ENCODE results near the gene SAMD5. TPM values are rescaled to one million over a fixed set of nuclear protein-coding genes. Genes with fewer than 3 reads are reported as not detected.

The SAMD5 gene
- total RNA-seq, 1 experiment from 2014 or later = 0.04 TPM

DNA sequence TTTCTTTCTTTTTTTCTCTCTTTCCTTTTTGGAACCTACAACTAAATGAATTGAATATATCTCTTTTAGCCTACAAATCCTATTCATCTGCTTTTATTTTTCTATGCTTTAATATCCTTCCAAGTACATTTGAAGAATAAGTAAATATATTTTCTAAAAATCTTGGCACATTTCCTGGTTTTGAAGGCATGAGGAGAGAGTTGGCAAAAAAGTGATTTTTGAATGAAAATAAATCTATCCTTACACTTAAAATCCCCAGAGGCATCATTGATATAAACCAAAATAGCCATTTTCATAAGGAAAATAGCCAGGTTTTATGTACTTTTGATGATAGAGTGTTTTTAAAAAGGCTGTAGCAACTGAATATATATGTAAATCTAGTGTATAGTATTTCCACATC lies 69.0 kb downstream of the SAMD5 start:
- H4K20me1 ChIP-seq (ENCODE audit: control insufficient read depth, insufficient read depth, insufficient read length) = no peaks in the 10 kb centered on the region
- no peak overlapping the region for H2AK5ac ChIP-seq (ENCODE audit: insufficient read length, low read length)
- H2BK15ac ChIP-seq (ENCODE audit: low read depth, low read length) = no peak overlapping the region
- no peak for DNase-seq
- Mint-ChIP-seq H3K27me3 (ENCODE audit: low read depth) (no peaks in the 10 kb centered on the region), H3K4me1 (no peaks in the 10 kb centered on the region), H3K9me3 (no peaks in the 10 kb centered on the region; a peak in 1 of 5 replicates), H3K36me3 (ENCODE audit: insufficient read depth in 1 of 3, low read depth in 3 of 3) (no peaks in the 10 kb centered on the region), H3K4me3 (no peak overlapping the region), H3K27ac (no peak overlapping the region)
- no peak overlapping the region for H2BK120ac ChIP-seq (ENCODE audit: low read depth, low read length, poor library complexity, severe bottlenecking)
- no peak overlapping the region for H4K8ac ChIP-seq (replicated peaks; ENCODE audit: insufficient read length, low read depth, low read length)
- H2BK5ac ChIP-seq (ENCODE audit: insufficient read length, low read length) = no peak overlapping the region
- no peak overlapping the region for H3K14ac ChIP-seq (ENCODE audit: insufficient read depth, low read length)
- H3K56ac ChIP-seq (ENCODE audit: insufficient read length, low read depth, low read length) = no peak overlapping the region
- H3K4me2 ChIP-seq (ENCODE audit: insufficient read depth, insufficient read length, low read length) = no peak overlapping the region
- no peak overlapping the region for H2BK12ac ChIP-seq (ENCODE audit: insufficient read length, low read depth, low read length)
- H3K4ac ChIP-seq (ENCODE audit: low read depth, low read length) = no peak overlapping the region
- no peak overlapping the region for H3K23ac ChIP-seq (ENCODE audit: insufficient read length, low read depth, low read length)
- H3K79me2 ChIP-seq (ENCODE audit: insufficient read depth, low read length) = no peaks in the 10 kb centered on the region
- H3K9me3 ChIP-seq (ENCODE audit: control insufficient read depth, low read depth, low read length) = no peaks in the 10 kb centered on the region
- no peak overlapping the region for H4K91ac ChIP-seq (ENCODE audit: insufficient read length, low read depth, low read length)
- H3K79me1 ChIP-seq (ENCODE audit: insufficient read depth, low read depth, low read length, poor library complexity, severe bottlenecking) = no peaks in the 10 kb centered on the region
- no peak overlapping the region for H4K5ac ChIP-seq (ENCODE audit: insufficient read length, low read depth, low read length)
- no peaks in the 10 kb centered on the region for H3K4me1 ChIP-seq (ENCODE audit: insufficient read depth, low read length)
- H2BK20ac ChIP-seq (ENCODE audit: low read depth, low read length, poor library complexity, severe bottlenecking) = no peak overlapping the region
- no peaks in the 10 kb centered on the region for H3K23me2 ChIP-seq (ENCODE audit: insufficient read length, low read depth, low read length, poor library complexity, severe bottlenecking)
- H3K18ac ChIP-seq (ENCODE audit: insufficient read length, low read depth, low read length) = no peak overlapping the region
- TF ChIP-seq, protein P1, sequence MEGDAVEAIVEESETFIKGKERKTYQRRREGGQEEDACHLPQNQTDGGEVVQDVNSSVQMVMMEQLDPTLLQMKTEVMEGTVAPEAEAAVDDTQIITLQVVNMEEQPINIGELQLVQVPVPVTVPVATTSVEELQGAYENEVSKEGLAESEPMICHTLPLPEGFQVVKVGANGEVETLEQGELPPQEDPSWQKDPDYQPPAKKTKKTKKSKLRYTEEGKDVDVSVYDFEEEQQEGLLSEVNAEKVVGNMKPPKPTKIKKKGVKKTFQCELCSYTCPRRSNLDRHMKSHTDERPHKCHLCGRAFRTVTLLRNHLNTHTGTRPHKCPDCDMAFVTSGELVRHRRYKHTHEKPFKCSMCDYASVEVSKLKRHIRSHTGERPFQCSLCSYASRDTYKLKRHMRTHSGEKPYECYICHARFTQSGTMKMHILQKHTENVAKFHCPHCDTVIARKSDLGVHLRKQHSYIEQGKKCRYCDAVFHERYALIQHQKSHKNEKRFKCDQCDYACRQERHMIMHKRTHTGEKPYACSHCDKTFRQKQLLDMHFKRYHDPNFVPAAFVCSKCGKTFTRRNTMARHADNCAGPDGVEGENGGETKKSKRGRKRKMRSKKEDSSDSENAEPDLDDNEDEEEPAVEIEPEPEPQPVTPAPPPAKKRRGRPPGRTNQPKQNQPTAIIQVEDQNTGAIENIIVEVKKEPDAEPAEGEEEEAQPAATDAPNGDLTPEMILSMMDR (conservative IDR thresholded peaks at IDR 0.05) = no peak
- no peaks in the 10 kb centered on the region for H3K27me3 ChIP-seq (ENCODE audit: insufficient read depth, low read length)
- H3T11ph ChIP-seq (ENCODE audit: low read length) = no peak overlapping the region
- H3K27ac ChIP-seq (ENCODE audit: insufficient read length, low read depth, low read length) = no peak overlapping the region
- H3K9ac ChIP-seq (ENCODE audit: extremely low read depth, insufficient read length, low read length) = no peak overlapping the region
- H2AFZ ChIP-seq (ENCODE audit: low read length) = no peak overlapping the region
